HEK293 (cell line): Measurements from ENCODE around the gene HOXD12.

ENCODE experiments used
- CTCF ChIA-PET: fragments of 350-600 bp; formaldehyde crosslinking; extraction: SDS; loops from one replicate; lab custom pipeline; 2021; ENCODE audit warnings: antibody characterized with exemption; lab: Yijun Ruan, JAX
- POLR2A ChIA-PET: fragments of 300-600 bp; formaldehyde crosslinking; extraction: SDS; loops from one replicate; lab custom pipeline; 2020; ENCODE audit warnings: antibody characterized with exemption, inconsistent platforms; lab: Yijun Ruan, JAX
- H3K27ac ChIP-seq: fragments of 200-500 bp; sonication (Bioruptor generic); 2 replicates; pipeline ENCODE4 v1.5.1; 2014; ENCODE audit warnings: low read depth, low read length, control low read depth, inconsistent platforms; ENCODE audit errors: extremely low read depth
- H3K36me3 ChIP-seq, 2 experiments: fragments of 200-500 bp in 1 of 2; sonication (Bioruptor generic) in 1 of 2; 1 replicate in 1 of 2; 2 replicates in 1 of 2; pipeline ENCODE4 v1.5.1; 2014 to 2017; ENCODE audit warnings: inconsistent platforms in 2 of 2, low read length in 2 of 2; ENCODE audit not compliant: control insufficient read depth in 2 of 2, insufficient read depth in 1 of 2
- H3K4me1 ChIP-seq: fragments of 200-500 bp; sonication (Bioruptor generic); 2 replicates; pipeline ENCODE4 v1.5.1; 2014; ENCODE audit warnings: mild to moderate bottlenecking, low read length, inconsistent platforms; ENCODE audit not compliant: control insufficient read depth, insufficient read depth
- H3K4me3 ChIP-seq: 2 replicates; pipeline ENCODE4 v1.5.1; 2011; ENCODE audit warnings: low read depth, mild to moderate bottlenecking, control low read depth, low read length, moderate library complexity
- H3K9me3 ChIP-seq: fragments of 200-500 bp; sonication (Bioruptor generic); 2 replicates; pipeline ENCODE4 v1.5.1; 2014; ENCODE audit warnings: low read depth, low read length, inconsistent platforms; ENCODE audit not compliant: control insufficient read depth, insufficient read depth
- WT1 ChIP-seq: fragments of 450-650 bp; formaldehyde crosslinking; IDR thresholded peaks from 2 replicates; pipeline ENCODE4 v1.5.1; 2016; ENCODE audit warnings: missing biosample characterization, missing genetic modification characterization
- ZFP69B ChIP-seq: fragments of 450-650 bp; formaldehyde crosslinking; IDR thresholded peaks from 2 replicates; pipeline ENCODE4 v1.5.1; 2016; ENCODE audit warnings: missing biosample characterization, missing genetic modification characterization
- ZNF510 ChIP-seq: fragments of 450-650 bp; formaldehyde crosslinking; IDR thresholded peaks from 2 replicates; pipeline ENCODE4 v1.5.1; 2018; ENCODE audit warnings: mild to moderate bottlenecking, missing genetic modification characterization, missing biosample characterization; ENCODE audit not compliant: insufficient replicate concordance
- ZNF549 ChIP-seq: fragments of 450-650 bp; IDR thresholded peaks from 2 replicates; pipeline ENCODE4 v1.5.1; 2018; ENCODE audit warnings: missing biosample characterization, missing genetic modification characterization, mild to moderate bottlenecking, inconsistent platforms, moderate library complexity
- ZNF571 ChIP-seq: fragments of 450-650 bp; formaldehyde crosslinking; IDR thresholded peaks from 2 replicates; pipeline ENCODE4 v1.5.0; 2017; ENCODE audit warnings: missing biosample characterization, missing genetic modification characterization
- ZNF664 ChIP-seq: fragments of 450-650 bp; formaldehyde crosslinking; IDR thresholded peaks from 2 replicates; pipeline ENCODE4 v1.5.1; 2016; ENCODE audit warnings: missing biosample characterization, missing genetic modification characterization
- ZNF670 ChIP-seq: fragments of 450-650 bp; formaldehyde crosslinking; IDR thresholded peaks from 2 replicates; pipeline ENCODE4 v1.5.1; 2016; ENCODE audit warnings: missing biosample characterization, missing genetic modification characterization, low read depth
- TF ChIP-seq, protein P1 (sequence below): fragments of 450-650 bp; formaldehyde crosslinking; conservative IDR thresholded peaks from 2 replicates; pipeline ENCODE4 v1.5.1; 2016; ENCODE audit warnings: low read depth, missing biosample characterization, missing genetic modification characterization
- TF ChIP-seq, protein P2 (sequence below): fragments of 450-650 bp; formaldehyde crosslinking; conservative IDR thresholded peaks from 2 replicates; pipeline ENCODE4 v1.5.1; 2016; ENCODE audit warnings: low read depth, missing biosample characterization, missing genetic modification characterization
- TF ChIP-seq, protein P3 (sequence below): sonication (generic); formaldehyde crosslinking; IDR thresholded peaks from 2 replicates; pipeline ENCODE4 v1.8.1; 2022; ENCODE audit warnings: mild to moderate bottlenecking, moderate library complexity, missing genetic modification reagents
- TF ChIP-seq, protein P4 (sequence below): fragments of 450-650 bp; formaldehyde crosslinking; IDR thresholded peaks from 2 replicates; pipeline ENCODE4 v1.5.1; 2016; ENCODE audit warnings: missing biosample characterization, missing genetic modification characterization, low read depth

The HOXD12 gene

DNA sequence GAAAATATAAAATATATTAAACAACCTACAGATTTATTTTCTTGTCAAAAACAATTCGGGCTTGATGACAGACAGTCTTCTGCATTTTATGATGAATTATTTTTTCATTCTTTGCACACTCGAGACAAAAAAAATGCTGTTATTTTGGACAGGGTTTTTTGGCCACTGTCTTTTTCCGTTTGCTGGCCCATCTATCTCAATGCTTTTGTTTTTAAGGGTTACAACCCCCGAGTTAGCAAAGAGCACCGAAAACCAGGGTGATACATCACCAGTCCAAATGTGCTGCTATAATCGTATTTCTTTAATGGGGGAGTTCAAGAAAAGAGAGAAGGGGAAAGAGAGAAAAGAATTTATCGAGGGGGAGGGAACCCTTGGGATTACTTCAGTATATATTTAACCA is 23.5 kb upstream of the HOXD12 start (continued):
- TF ChIP-seq, protein P1, sequence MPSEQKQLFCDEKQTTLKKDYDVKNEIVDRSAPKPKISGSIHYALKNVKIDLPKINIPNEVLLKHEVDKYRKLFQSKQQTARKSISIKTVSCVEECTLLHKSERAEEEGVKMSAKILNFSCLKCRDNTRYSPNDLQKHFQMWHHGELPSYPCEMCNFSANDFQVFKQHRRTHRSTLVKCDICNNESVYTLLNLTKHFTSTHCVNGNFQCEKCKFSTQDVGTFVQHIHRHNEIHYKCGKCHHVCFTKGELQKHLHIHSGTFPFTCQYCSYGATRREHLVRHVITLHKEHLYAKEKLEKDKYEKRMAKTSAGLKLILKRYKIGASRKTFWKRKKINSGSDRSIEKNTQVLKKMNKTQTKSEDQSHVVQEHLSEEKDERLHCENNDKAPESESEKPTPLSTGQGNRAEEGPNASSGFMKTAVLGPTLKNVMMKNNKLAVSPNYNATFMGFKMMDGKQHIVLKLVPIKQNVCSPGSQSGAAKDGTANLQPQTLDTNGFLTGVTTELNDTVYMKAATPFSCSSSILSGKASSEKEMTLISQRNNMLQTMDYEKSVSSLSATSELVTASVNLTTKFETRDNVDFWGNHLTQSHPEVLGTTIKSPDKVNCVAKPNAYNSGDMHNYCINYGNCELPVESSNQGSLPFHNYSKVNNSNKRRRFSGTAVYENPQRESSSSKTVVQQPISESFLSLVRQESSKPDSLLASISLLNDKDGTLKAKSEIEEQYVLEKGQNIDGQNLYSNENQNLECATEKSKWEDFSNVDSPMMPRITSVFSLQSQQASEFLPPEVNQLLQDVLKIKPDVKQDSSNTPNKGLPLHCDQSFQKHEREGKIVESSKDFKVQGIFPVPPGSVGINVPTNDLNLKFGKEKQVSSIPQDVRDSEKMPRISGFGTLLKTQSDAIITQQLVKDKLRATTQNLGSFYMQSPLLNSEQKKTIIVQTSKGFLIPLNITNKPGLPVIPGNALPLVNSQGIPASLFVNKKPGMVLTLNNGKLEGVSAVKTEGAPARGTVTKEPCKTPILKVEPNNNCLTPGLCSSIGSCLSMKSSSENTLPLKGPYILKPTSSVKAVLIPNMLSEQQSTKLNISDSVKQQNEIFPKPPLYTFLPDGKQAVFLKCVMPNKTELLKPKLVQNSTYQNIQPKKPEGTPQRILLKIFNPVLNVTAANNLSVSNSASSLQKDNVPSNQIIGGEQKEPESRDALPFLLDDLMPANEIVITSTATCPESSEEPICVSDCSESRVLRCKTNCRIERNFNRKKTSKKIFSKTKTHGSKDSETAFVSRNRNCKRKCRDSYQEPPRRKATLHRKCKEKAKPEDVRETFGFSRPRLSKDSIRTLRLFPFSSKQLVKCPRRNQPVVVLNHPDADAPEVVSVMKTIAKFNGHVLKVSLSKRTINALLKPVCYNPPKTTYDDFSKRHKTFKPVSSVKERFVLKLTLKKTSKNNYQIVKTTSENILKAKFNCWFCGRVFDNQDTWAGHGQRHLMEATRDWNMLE (tag by site-specific recombination), result no peak
- TF ChIP-seq, protein P2, sequence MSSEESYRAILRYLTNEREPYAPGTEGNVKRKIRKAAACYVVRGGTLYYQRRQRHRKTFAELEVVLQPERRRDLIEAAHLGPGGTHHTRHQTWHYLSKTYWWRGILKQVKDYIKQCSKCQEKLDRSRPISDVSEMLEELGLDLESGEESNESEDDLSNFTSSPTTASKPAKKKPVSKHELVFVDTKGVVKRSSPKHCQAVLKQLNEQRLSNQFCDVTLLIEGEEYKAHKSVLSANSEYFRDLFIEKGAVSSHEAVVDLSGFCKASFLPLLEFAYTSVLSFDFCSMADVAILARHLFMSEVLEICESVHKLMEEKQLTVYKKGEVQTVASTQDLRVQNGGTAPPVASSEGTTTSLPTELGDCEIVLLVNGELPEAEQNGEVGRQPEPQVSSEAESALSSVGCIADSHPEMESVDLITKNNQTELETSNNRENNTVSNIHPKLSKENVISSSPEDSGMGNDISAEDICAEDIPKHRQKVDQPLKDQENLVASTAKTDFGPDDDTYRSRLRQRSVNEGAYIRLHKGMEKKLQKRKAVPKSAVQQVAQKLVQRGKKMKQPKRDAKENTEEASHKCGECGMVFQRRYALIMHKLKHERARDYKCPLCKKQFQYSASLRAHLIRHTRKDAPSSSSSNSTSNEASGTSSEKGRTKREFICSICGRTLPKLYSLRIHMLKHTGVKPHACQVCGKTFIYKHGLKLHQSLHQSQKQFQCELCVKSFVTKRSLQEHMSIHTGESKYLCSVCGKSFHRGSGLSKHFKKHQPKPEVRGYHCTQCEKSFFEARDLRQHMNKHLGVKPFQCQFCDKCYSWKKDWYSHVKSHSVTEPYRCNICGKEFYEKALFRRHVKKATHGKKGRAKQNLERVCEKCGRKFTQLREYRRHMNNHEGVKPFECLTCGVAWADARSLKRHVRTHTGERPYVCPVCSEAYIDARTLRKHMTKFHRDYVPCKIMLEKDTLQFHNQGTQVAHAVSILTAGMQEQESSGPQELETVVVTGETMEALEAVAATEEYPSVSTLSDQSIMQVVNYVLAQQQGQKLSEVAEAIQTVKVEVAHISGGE (tag by site-specific recombination), result no peak
- no peak for TF ChIP-seq ZNF670 (tag by site-specific recombination)
- TF ChIP-seq ZFP69B (tag by site-specific recombination), result no peak
- TF ChIP-seq ZNF510 (tag by site-specific recombination), result no peak
- TF ChIP-seq, protein P3, sequence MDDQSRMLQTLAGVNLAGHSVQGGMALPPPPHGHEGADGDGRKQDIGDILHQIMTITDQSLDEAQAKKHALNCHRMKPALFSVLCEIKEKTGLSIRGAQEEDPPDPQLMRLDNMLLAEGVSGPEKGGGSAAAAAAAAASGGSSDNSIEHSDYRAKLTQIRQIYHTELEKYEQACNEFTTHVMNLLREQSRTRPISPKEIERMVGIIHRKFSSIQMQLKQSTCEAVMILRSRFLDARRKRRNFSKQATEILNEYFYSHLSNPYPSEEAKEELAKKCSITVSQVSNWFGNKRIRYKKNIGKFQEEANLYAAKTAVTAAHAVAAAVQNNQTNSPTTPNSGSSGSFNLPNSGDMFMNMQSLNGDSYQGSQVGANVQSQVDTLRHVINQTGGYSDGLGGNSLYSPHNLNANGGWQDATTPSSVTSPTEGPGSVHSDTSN (CRISPR knock-in tag), result no peak
- TF ChIP-seq, all 188 proteins: peak for 0

DNA sequence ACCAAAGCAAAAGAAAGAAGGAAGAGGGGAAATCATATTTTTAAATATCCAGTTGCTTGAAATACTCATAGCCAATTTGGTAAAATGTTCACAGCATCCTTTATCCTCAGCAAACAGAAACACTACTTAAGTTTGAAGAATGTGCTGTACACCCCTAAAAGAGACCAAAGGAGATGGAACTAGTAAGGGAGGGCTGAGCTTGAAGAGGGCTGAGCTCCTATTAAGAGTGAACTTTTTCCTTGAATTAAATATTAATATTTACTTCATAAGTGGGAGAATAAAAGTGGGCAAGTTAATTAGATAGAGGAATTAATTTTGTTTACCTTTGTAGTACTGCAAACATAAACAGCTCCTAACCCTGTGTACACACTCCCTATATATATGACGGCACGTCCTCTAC is 22.8 kb upstream of the HOXD12 start:
- H3K36me3 ChIP-seq, result no peaks in the 10 kb centered on the region
- TF ChIP-seq ZNF571, result no peak
- TF ChIP-seq WT1, result no peak
- TF ChIP-seq, protein P4, sequence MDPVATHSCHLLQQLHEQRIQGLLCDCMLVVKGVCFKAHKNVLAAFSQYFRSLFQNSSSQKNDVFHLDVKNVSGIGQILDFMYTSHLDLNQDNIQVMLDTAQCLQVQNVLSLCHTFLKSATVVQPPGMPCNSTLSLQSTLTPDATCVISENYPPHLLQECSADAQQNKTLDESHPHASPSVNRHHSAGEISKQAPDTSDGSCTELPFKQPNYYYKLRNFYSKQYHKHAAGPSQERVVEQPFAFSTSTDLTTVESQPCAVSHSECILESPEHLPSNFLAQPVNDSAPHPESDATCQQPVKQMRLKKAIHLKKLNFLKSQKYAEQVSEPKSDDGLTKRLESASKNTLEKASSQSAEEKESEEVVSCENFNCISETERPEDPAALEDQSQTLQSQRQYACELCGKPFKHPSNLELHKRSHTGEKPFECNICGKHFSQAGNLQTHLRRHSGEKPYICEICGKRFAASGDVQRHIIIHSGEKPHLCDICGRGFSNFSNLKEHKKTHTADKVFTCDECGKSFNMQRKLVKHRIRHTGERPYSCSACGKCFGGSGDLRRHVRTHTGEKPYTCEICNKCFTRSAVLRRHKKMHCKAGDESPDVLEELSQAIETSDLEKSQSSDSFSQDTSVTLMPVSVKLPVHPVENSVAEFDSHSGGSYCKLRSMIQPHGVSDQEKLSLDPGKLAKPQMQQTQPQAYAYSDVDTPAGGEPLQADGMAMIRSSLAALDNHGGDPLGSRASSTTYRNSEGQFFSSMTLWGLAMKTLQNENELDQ (tag by site-specific recombination), result no peak
- no peak for TF ChIP-seq ZNF664 (tag by site-specific recombination)
- no peak for TF ChIP-seq ZNF549 (tag by site-specific recombination)
- no peak overlapping the region for H3K27ac ChIP-seq
- no peaks in the 10 kb centered on the region for H3K9me3 ChIP-seq
- no peak overlapping the region for H3K4me3 ChIP-seq
- H3K4me1 ChIP-seq, result no peaks in the 10 kb centered on the region
- POLR2A ChIA-PET, result no interaction called here
- CTCF ChIA-PET, result no interaction called here
